Kidney glomerular epithelial cell (primary cell): ENCODE results near the gene GALNT10.

Experiments
- DNase-seq: peaks from one replicate; lab custom pipeline; 2025; lab: John Stamatoyannopoulos, UW

The GALNT10 gene

DNA sequence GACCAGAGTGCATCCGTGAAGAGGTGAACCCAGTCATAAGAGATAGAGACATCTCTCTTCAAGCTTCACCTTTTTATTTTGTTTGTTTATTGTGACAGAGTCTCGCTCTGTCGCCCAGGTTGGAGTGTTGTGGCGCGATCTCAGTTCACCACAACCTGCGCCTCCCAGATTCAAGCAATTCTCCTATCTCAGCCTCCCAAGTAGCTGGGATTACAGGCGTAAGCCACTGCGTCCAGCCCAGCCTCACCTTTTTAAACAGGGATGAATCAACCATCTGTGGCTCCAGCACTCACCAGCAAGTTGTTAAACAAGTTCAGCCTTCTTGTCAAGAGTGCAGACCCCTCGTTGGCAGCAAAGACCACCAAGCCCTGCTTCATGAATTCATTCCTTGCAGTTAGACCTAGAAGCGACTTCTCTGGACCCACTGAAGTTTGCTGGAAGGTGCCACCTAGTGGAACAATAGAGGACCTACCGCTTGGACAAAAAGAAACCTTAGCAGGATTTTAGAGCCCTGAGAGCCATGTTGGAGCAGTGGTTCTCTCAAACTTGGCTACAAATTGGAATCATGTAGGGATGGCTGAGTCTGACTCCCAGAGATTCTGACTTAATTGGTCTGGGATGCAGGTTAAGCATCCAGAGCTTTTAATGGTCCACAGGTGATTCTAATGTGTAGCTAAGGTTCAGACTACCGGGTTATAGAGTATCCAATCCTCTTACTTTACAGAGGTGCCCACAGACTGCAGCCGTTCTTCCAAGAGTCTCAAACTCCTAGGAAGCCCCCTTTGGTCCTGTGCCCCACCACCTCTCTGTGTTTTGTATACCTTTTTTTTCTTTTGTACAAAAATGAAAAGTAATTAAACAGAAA lies 10.5 kb upstream of the GALNT10 start:
- peak; percentile 35 for DNase-seq

DNA sequence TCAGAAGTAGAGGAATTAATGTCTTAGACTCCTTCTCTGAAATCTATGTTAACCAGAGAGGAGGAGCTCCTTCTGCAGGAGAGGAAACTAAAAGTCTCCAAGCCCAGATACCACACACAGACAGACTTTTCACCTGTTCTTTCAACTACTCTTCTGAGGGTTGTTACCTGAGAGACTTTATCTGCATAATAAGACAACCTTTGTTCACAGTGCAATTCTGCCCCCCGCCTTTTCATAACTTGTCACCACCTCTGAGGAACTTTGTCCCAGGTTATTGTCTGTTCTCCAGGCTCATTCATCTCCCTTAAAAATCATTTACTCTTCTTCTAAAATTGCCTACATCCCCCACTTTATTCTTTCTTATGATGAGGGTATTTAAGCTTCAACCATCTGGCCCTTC lies 9.4 kb upstream of the GALNT10 start:
- no peak for DNase-seq

DNA sequence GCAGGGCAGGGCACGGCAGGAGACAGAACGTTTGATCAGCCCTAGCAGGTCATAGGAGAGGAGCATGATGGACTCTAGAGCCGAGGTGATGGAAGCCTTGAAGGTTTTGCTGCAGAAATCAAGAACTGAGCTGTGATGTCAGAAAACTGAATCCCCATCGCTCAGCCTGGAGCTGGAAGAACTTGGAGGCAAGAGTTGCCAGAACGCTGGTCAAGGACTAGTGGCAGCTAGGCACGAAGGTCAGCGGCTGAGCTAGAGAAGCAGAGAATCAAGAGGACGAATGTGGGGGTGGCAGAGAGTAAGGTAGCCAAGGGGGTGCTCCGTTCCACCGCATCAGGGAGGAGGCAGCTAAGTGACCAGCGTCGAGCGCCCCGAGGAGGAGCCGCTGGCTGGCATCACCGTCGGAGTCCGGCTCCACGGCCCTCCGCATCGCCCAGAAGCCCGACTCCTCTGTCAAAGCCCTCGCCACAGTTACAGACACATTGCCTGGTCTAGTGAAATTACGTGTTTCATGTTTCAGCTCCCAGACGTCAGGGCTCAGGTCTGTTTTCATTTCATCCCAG lies 1.2 kb upstream of the GALNT10 start:
- peak; percentile 23 for DNase-seq

DNA sequence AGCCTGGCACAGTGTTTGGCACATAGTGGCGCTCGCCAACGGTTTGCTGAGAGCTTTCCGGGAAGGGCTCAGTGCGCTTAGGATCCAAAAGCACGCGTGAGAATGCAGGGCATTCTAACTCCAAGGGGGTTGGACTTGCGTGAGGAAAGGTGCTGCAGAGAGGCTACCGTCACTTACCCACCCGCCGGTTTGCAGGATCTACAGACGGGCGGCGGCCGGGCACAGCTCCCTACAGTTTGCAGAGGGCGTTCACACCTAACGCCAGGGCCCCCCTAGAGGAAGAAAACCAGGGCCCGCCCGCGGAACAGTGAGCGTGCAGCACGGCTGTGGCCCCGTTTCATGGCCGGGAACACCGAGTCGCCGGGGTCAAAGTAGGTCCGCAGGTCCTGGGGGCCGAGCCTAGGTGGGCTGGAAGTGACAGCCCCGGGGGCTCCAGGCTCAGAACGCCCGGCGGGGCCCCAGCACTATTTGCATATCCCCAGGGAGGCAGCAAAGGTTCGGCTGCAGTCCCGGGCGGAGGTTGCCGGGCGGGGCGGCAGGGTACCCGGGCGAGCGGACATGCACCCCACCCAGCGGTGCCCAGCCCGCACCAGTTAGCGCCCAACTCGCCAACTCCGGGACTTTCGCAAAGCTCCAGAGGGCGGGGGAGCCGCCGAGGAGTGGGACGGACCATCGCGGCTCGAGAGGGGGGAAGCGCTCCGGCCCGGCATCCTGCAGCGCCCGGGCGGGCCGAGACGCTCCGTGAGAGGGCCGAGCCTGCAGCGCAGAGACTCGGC lies 526 bp upstream of the GALNT10 start:
- DNase-seq: peak; percentile 57

DNA sequence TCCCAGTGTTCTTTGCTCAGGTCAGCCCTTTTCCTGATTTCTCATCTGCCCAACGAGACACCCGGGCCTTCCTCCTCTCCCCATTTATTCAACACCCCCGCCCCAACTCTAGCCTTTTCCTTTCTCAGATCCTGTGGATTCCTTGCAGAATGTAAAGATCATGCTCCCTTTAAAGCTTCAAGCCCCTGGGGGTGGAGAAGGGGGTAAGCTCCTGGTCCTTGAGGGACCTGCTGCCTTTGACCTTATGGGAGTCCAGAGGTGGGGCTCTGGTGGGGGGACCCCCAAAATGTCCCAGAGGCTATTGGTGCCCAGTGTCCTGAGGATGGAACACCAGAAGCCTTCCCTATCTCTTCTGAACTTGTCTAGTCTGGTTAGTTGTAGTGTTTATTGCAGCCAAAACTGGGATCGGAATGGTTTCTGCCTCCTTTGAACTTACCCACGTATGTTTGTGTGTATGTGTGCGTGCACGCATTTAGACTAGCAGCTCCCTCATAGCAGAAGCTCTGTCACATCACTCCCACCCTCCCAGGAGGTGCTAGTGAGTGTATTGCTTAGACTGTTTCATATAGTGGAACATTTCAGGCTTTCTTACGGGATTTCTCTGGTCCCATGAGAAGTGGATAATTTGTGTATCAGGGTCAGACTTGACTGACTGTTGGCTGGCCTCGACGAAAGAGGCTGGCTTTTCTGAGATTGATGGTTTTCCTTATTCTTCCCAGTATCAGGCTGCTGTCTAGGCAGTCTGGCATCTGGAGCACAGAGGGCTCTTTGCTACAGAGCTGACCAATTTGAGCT lies 1.1 kb downstream of the GALNT10 start:
- DNase-seq: no peak

DNA sequence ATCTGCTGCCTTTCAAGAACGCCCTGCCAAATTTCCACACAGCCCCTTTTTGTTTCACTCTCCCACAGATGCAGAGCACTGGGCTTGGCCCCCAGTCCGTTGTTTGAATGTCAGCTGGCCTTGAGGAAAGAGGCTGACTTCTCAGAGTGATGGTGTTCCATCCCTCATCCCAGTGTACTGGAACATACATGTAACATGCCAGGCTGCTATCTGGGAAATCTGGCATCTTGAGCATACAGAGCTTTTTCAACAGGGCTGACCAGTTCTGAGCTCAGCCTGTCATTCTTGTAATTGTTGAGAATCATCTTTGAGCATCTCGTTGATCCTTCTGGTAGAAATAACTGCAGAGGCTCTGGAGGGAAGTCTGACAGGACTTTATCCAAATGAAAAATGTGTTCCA lies 2.8 kb downstream of the GALNT10 start:
- DNase-seq: no peak

DNA sequence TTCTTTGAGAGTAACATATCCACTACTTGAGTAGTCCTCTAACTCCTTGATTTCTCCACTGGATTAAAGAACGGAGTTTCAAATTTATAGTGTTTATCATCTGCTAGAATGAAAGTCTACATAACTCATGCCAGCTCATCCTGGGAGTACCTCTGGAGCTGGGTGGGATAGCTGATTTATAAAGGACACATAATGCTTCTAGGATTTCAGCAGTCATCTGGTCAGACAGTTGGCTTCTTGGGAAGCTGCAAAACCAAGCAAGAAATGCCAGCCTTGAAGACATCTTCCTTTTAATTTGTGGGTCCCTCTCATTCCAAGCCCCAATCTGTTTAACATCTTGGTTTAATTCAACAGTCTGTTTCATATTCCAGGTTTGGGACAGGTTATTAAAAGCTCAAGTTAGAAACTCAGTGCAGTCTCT lies 3.2 kb downstream of the GALNT10 start:
- no peak for DNase-seq

DNA sequence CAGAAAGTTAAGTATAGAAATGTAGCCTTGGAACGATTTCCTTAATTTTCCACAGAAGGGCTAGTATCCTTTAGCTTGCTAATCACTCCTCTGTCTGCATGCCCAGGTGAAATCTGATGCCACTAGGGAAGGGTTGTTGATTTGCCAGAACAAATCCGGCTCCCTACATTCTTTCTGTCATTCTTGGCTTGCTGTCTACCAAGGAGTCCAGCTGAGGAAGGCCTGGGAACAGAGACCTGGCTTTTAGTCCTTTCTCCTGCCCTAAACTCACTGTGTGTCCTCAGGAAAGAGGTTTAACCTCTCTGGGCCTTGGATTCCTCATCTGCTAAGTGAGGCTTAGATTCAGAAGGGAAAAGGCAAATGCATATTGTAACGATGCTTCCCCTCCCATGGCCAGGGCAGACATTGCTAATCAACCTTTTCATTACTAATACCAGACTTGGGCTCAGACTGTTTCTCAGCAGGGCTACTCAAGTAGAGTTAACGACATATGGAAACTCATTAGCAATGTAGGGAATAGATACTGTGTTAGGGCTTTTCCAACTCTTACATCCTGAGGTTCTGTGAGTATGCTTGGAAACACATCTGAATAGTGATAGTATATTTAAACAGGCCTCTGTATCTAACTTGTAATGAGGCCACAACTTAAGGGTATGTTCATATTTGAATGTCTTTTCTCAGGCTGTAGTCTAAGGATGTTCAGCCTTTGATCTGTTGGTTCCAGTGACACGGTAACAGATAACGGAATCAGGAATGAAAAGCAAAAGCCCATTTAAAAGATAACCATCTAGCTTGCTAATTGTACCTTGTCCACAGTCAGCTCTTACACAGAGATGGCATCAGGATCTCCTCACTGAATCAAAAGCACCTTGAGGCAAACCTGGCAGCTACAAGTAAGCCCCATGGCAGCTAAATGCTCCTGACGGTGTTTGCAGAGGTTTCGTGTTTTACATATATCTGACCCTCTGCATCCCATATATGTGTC lies 4.1 kb downstream of the GALNT10 start:
- peak; percentile 22 for DNase-seq

DNA sequence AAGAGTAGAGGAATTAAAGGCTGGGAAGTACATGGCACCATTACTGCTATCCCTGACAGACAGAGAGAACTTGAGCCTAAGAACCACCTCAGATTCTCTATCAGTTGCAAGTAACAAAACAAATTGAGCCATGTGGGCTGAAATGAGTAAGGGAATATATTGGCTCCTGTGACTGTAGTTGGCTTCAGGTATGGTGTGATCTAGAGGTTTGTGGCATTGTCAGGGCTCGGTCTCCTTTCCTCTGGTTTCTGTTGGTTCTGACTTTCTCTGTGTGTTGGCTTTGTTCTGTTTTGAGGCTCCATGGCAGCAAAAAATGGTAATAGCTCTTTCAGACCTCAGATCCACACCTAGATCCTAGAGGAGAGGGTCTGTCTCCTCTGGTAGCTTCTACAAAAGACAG lies 5.7 kb downstream of the GALNT10 start:
- no peak for DNase-seq

DNA sequence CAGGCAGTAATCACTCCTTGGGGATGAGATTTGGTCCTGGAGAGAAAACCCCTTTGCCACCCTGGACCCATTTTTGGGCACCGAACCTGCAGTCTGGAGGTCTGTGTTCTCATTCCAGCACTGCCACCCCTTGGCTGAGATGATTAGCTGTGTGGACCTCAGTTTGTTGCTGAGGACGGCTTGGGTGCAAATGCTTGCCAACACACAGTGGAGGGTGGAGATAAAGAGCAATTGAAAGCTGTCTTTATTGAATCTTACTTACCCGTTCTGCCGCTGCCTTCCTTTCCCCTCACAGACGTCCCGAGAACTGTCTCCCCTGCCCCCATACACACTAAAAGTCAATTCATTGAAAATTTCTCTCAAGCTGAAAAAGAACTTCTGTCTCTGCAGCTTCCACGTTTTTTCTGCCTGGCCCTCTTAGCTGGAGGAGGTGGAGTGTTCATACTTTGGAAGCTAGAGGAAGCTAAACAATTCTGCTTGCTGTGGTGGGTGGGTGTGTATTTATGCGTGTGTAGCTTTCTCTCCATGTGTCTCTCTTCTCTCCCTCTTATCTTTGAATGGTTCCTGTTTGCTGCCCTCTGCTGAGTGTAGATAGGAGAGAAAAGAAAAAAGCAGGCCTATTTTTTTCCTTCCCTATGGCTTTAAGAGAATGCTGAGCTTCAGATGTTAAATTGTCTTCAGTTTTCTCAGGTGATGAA lies 6.6 kb downstream of the GALNT10 start:
- DNase-seq: peak; percentile 32

DNA sequence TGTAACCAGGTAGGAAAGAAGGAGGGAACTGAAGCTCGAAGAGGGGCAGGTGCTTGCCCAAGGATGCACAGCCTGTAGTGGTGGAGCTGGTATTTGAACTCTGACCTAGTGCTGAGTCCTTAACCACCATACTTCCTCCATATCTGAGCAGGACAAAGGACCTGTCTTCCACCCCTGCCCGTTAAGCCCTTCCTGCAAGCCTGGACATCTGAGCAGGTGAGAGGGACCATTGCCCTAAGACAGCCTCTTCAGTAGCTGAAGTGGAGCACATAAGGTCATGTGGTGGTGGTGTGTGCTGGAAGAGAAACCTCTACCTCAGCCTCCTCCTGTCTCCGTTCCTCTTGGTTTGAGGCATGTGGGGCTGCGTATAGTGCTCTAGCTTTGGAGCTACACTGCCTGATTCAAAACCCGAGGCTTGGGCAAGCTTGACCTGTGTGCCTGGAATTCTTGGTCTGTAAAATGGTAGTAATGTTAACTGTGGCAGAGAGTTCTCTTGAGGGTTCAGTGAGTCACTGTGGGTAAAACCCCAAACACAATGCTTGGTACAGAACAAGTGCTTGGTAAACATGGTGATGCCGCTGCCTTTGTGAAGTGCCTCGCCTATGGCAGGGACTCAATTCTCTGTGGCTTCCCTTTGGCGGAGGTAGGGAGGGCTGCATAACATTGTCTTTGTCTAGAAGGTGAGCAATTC lies 7.4 kb downstream of the GALNT10 start:
- peak; percentile 43 for DNase-seq

DNA sequence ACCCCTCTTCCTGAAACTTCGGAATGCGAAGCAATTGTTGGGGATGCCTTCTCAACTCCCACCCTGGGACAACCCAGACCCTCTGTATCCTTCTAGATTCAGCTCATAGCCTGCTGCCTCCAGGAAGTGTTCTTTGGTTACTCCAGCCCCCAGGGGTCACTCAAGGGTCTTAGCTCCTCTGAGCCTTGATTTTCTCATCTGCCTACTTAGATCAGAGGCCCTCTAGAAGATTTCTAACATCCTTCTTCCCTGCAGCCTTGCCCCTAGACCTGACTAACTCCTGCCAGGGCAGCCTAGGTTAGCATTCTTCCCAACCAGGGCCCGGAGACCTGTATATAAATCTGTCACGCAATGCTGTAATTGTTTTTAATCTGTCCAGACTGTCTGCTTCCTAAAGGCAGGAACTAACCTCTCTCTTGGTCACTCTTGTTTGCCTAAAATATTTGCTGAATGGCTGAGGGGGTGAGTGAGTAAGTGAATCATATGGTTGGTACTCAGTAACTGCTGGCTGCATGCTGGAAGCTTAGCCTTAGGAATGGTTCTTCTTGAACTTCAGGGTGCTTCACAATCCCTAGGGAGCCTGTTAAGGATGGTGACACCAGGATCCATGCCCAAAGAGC lies 8.2 kb downstream of the GALNT10 start:
- DNase-seq: peak; percentile 76

DNA sequence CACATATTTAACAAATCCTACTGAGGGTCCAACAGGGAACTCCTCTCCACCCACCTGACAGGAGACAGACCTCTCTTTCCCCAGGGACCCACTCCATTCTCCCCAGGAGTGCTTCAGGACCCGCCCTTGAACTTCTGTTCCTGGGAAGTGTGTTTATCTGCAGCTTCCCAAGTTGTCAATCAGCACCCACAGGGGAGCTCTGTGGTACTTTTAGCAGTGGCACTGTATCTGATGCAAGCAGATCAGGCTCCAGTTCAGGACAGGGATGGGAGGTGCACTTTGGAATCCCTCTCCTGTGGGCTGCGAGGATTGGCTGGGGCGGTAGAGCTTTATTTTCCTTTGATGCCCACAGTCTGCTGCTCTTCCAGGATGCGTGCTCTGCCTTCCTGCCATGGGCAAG lies 8.7 kb downstream of the GALNT10 start:
- no peak for DNase-seq

DNA sequence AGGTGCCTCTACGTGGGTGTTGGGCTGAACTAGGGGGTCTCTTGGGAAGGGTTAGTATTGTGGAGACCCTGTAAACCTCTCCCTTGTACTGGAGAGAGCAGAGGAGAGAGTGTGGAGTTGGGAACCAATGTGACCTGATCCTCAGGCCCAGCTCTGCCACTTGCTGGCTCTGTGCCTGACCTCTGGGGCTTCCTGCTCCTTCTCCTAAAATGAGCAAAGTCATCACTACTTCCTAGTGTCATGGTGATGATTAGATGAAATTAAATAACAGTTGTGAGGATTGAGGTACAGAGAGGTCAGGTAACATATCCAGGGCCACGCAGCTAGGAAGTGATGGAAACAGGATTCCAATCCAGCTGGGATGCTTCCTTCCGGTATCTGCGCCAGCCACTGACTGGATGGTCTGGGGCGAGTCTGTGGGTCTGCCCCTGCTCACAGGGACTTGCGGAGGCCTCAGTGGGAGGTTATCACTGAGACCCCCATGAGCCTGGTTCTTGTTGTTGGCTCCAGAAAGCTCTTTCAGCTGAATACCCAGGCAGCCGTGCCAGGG lies 9.2 kb downstream of the GALNT10 start:
- no peak for DNase-seq

DNA sequence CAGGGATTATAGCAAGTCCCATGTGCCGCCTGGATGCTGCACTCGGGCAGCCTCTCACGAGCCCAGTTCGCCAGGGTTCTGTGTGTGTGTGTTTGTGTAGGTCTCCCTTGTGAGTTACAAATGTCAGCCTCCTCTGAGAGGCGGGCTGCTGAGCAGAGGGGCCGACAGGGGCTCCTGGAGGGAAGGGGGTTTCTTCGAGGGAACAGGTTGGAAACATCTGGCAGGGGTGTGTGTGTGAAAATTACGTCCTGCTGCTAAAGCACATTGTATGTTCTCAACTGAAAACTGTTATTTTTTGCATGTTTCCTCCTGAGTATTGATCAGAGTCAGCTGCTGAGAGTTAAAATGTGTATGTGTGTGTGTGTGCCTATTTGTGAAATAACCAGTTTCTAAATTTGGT lies 9.7 kb downstream of the GALNT10 start:
- no peak for DNase-seq

DNA sequence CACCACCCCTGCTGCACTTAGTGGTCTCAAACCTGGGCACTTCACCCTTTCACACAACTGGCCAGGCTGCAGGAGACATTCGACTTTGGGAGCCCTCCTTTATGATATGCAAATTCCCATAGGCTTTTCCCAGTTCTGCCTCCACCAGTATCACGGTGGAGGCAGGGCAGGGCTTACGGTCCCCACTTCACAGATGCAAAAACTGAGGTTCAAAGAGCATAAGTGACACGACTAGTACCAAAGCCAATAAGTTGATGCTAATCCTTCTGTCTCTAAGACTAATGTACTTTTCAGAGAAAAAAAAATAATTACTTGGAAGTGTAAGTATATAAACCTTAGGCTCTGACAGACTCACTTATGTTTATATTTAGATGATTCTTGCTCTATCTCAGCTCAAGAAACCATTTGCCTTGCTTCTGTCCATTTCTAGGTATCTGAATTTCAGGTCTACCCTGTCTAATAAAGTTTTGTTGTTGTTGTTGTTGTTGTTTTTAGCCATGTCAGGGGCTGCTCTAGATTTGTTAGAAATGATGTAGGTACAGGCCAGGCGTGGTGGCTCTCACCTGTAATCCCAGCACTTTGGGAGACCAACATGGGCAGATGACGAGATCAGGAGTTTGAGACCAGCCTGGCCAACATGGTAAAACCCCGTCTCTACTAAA lies 10.7 kb downstream of the GALNT10 start:
- no peak for DNase-seq

DNA sequence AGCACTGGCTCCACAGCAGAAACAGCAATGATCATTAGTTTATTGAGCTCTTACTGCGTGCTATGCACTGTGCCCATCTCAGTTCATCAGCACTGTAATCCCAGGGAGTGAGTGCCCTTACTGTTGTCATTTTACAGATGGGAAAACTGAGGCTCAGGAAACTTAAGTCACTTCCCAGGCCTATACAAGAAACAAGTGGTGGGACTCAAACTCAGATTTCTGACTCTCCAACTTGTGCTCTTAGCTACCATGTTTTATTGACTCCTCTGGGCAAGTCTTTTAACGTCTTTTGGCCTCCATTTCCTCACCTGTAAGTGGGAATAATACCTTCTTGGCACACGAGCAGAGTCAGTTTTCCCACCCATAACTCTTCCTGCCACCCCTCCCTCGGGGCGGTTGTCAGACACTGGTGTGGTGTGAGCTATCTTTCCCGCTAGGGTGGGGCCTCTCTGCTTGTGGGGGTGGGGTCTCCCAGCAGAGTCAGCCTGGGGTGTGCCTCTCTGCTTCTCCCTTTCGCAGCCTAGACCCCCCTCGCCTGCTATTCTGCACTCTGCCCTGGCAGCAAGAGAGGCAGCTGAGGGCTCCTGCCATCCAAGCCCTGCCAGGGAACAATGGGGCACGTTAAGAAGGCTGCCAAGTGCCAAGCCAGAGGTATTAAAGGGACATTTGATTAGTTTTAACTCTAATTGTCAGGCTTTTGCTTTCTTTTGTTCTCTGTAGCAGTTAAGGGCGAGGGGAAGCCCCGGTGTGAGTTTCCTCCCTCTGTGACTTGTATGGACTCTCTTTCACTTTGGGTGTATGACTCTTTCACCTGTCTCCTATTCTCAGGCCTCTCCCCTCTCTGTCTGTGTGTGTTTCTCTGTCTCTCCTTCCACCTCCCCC lies 12.1 kb downstream of the GALNT10 start:
- DNase-seq: no peak
